IMR-90 (cell line): Measurements from ENCODE around the gene CPEB2. TPM values are rescaled to one million over a fixed set of nuclear protein-coding genes. Genes with fewer than 3 reads are reported as not detected.

ENCODE experiments used
- ATAC-seq: fragments of 200-7000 bp; cut with Tn5 transposase; 2 replicates; pipeline ENCODE4 v1.9.1; 2020; ENCODE audit warnings: low read depth, mild to moderate bottlenecking, moderate library complexity
- BruUV-seq: library from RNA; stranded (reverse); fragments of 400-500 nt; replicated peaks from 2 replicates; lab custom pipeline; 2021; lab: Mats Ljungman, UMichigan
- CTCF ChIA-PET: fragments of 300-600 bp; formaldehyde crosslinking; extraction: SDS; loops from one replicate; lab custom pipeline; 2021; ENCODE audit warnings: antibody characterized with exemption; lab: Yijun Ruan, JAX
- POLR2A ChIA-PET: fragments of 300-600 bp; sonication (Branson Sonifier 250); formaldehyde crosslinking; loops from one replicate; lab custom pipeline; 2022; ENCODE audit warnings: antibody characterized with exemption; ENCODE audit not compliant: unreplicated experiment; lab: Charles Lee
- DNase-seq: peaks from one replicate; pipeline ENCODE4 v3.0.0; 2013
- H2AFZ ChIP-seq: replicated peaks from 2 replicates; pipeline ENCODE3; 2013; ENCODE audit warnings: low read length, mild to moderate bottlenecking; ENCODE audit not compliant: poor library complexity
- H2AK5ac ChIP-seq: 2 replicates; pipeline ENCODE4 v1.6.1; 2013; ENCODE audit warnings: low read depth, low read length, inconsistent platforms
- H2AK9ac ChIP-seq: replicated peaks from 2 replicates; pipeline ENCODE3; 2013; ENCODE audit warnings: mild to moderate bottlenecking, low read depth, low read length, moderate library complexity; ENCODE audit not compliant: poor library complexity
- H2BK120ac ChIP-seq: 2 replicates; pipeline ENCODE4 v1.6.1; 2013; ENCODE audit warnings: low read depth, low read length, inconsistent platforms
- H2BK15ac ChIP-seq: 3 replicates; pipeline ENCODE4 v1.6.1; 2013; ENCODE audit warnings: low read depth, low read length, inconsistent platforms
- H2BK20ac ChIP-seq: 2 replicates; pipeline ENCODE4 v1.6.1; 2013; ENCODE audit warnings: low read depth, mild to moderate bottlenecking, inconsistent platforms, low read length, moderate library complexity
- H2BK5ac ChIP-seq: 2 replicates; pipeline ENCODE4 v1.6.1; 2013; ENCODE audit warnings: mild to moderate bottlenecking, low read depth, low read length, inconsistent platforms; ENCODE audit not compliant: poor library complexity, severe bottlenecking
- H3K14ac ChIP-seq: replicated peaks from 2 replicates; pipeline ENCODE4 v1.6.1; 2013; ENCODE audit warnings: low read depth, low read length, inconsistent platforms
- H3K18ac ChIP-seq: 2 replicates; pipeline ENCODE4 v1.6.1; 2013; ENCODE audit warnings: low read depth, low read length, control low read depth
- H3K23ac ChIP-seq: 2 replicates; pipeline ENCODE4 v1.6.1; 2013; ENCODE audit warnings: low read depth, low read length, inconsistent platforms
- H3K27ac ChIP-seq: 2 replicates; pipeline ENCODE4 v1.5.1; 2013; ENCODE audit warnings: mild to moderate bottlenecking, control low read depth, low read length; ENCODE audit not compliant: insufficient read depth
- H3K27me3 ChIP-seq: 2 replicates; pipeline ENCODE4 v1.6.1; 2013; ENCODE audit warnings: low read length; ENCODE audit not compliant: control insufficient read depth, insufficient read depth
- H3K36me3 ChIP-seq: 2 replicates; pipeline ENCODE4 v1.6.1; 2013; ENCODE audit warnings: low read length, mixed read lengths; ENCODE audit not compliant: control insufficient read depth, insufficient read depth
- H3K4ac ChIP-seq: 2 replicates; pipeline ENCODE4 v1.6.1; 2013; ENCODE audit warnings: low read depth, low read length, inconsistent platforms
- H3K4me1 ChIP-seq: 2 replicates; pipeline ENCODE4 v1.6.1; 2013; ENCODE audit warnings: low read length, mixed read lengths; ENCODE audit not compliant: control insufficient read depth, insufficient read depth
- H3K4me2 ChIP-seq: 2 replicates; pipeline ENCODE4 v1.6.1; 2013; ENCODE audit warnings: low read depth, mild to moderate bottlenecking, control low read depth, low read length, moderate library complexity
- H3K4me3 ChIP-seq: 2 replicates; pipeline ENCODE4 v1.5.1; 2013; ENCODE audit warnings: low read depth, mild to moderate bottlenecking, control low read depth, low read length, moderate library complexity; ENCODE audit not compliant: insufficient read depth
- H3K56ac ChIP-seq: 2 replicates; pipeline ENCODE4 v1.6.1; 2013; ENCODE audit warnings: low read length, inconsistent platforms; ENCODE audit not compliant: insufficient read depth; ENCODE audit errors: extremely low read depth
- H3K79me1 ChIP-seq, 2 experiments: 2 replicates each; pipeline ENCODE4 v1.6.1; 2013; ENCODE audit warnings: low read length in 2 of 2, inconsistent platforms in 1 of 2, low read depth in 1 of 2
- H3K9ac ChIP-seq: 2 replicates; pipeline ENCODE4 v1.6.1; 2013; ENCODE audit warnings: low read depth, low read length, control low read depth
- H3K9me1 ChIP-seq: 2 replicates; pipeline ENCODE4 v1.6.1; 2013; ENCODE audit warnings: low read length, inconsistent platforms; ENCODE audit not compliant: insufficient read depth
- H3K9me3 ChIP-seq: 2 replicates; pipeline ENCODE4 v1.6.1; 2013; ENCODE audit warnings: low read length; ENCODE audit not compliant: control insufficient read depth, insufficient read depth
- H4K20me1 ChIP-seq: 2 replicates; pipeline ENCODE4 v1.6.1; 2013; ENCODE audit warnings: low read length, inconsistent platforms; ENCODE audit not compliant: insufficient read depth
- H4K5ac ChIP-seq: 2 replicates; pipeline ENCODE4 v1.6.1; 2013; ENCODE audit warnings: mild to moderate bottlenecking, low read depth, low read length, control low read depth
- H4K8ac ChIP-seq, 2 experiments: 2 replicates each; pipeline ENCODE4 v1.6.1; 2013; ENCODE audit warnings: low read depth in 2 of 2, low read length in 2 of 2, control low read depth in 1 of 2, inconsistent platforms in 1 of 2
- H4K91ac ChIP-seq: 2 replicates; pipeline ENCODE4 v1.6.1; 2013; ENCODE audit warnings: low read depth, low read length, inconsistent platforms; ENCODE audit not compliant: insufficient read depth
- CHD1 ChIP-seq: IDR thresholded peaks from 2 replicates; pipeline ENCODE4 v1.6.1; 2012; ENCODE audit warnings: low read depth, low read length, improper control_type of control experiment
- CTCF ChIP-seq: conservative IDR thresholded peaks from 2 replicates; pipeline ENCODE4 v1.5.1; 2012; ENCODE audit warnings: mild to moderate bottlenecking, low read depth, low read length, improper control_type of control experiment
- ELK1 ChIP-seq: fragments of 150-350 bp; IDR thresholded peaks from 2 replicates; pipeline ENCODE4 v1.6.1; 2016; ENCODE audit warnings: low read depth, mild to moderate bottlenecking, low read length, moderate library complexity, borderline replicate concordance
- NFE2L2 ChIP-seq: fragments of 150-350 bp; IDR thresholded peaks from 2 replicates; pipeline ENCODE4 v1.6.1; 2016; ENCODE audit warnings: low read depth, mild to moderate bottlenecking, low read length
- POLR2A ChIP-seq: IDR thresholded peaks from 2 replicates; pipeline ENCODE4 v1.6.1; 2012; ENCODE audit warnings: mild to moderate bottlenecking, low read depth, low read length
- SMC3 ChIP-seq: fragments of 150-350 bp; IDR thresholded peaks from 2 replicates; pipeline ENCODE4 v1.6.1; 2016; ENCODE audit warnings: low read depth, mild to moderate bottlenecking, antibody characterized with exemption, low read length, moderate library complexity
- dilution Hi-C: fragments of 300-500 bp; cut with HindIII; formaldehyde crosslinking; loops from one replicate; pipeline ENCODE4 v1.14.3; 2018; ENCODE audit warnings: low sequenced_read_pairs; ENCODE audit not compliant: unreplicated experiment
- in situ Hi-C: fragments of 300-500 bp; cut with MboI; formaldehyde crosslinking; loops from 3 replicates; pipeline ENCODE4 v1.14.3; 2019; ENCODE audit warnings: low sequenced_read_pairs, inconsistent platforms, mixed read lengths
- intact Hi-C: fragments of 100-400 bp; cut with micrococcal nuclease; formaldehyde crosslinking; loops from 2 replicates; pipeline ENCODE4 v1.10.0; 2022
- polyA plus RNA-seq, 3 experiments: library from polyadenylated mRNA; depleted of rRNA; stranded (reverse); fragments of >200 nt; gene quantifications; 2 replicates each; pipeline ENCODE4 v1.2.3, GENCODE V29; 2012; ENCODE audit warnings: low replicate concordance in 1 of 3
- total RNA-seq: library from RNA; depleted of rRNA; stranded (reverse); fragments of >200 nt; gene quantifications from 2 replicates; pipeline ENCODE4 v1.2.3, GENCODE V29; 2012

The CPEB2 gene
- total and polyA plus RNA-seq, 2 of the 4 experiments (the other 2 are of a cell fraction), result 10.6 to 12.0 TPM

GRCh38 chr4:15109600-15109999 lies 107.3 kb downstream of the CPEB2 start:
- H2AK5ac ChIP-seq, result no peak overlapping the region
- TF ChIP-seq CHD1 (no peak), CTCF (no peak), ELK1 (no peak), SMC3 (no peak), POLR2A (no peak), NFE2L2 (no peak)
- H2BK20ac ChIP-seq, result no peak overlapping the region
- H3K23ac ChIP-seq, result no peak overlapping the region
- H3K27me3 ChIP-seq, result no peaks in the 10 kb centered on the region; the same call in 1 of the 2 replicates
- POLR2A ChIA-PET, result no interaction called here
- no peak overlapping the region for H3K18ac ChIP-seq
- peaks cover 4% of the 10 kb centered on the region; the same call in 1 of the 2 replicates for H3K4me1 ChIP-seq
- no peaks in the 10 kb centered on the region for H4K20me1 ChIP-seq
- no peak overlapping the region for H3K14ac ChIP-seq
- no peak overlapping the region for H3K56ac ChIP-seq
- H2BK120ac ChIP-seq, result no peak overlapping the region
- CTCF ChIA-PET, result no interaction called here
- H2BK5ac ChIP-seq, result no peak overlapping the region
- no peaks in the 10 kb centered on the region for H3K79me1 ChIP-seq
- in situ Hi-C loops, result no loop called here
- no peak overlapping the region for H2AFZ ChIP-seq
- no peak overlapping the region for H4K8ac ChIP-seq
- no peak overlapping the region for H2BK15ac ChIP-seq
- H3K9me1 ChIP-seq, result no peaks in the 10 kb centered on the region
- no peak overlapping the region for H4K5ac ChIP-seq
- H2AK9ac ChIP-seq, result no peak overlapping the region
- no peak overlapping the region for H3K4me2 ChIP-seq
- no peaks in the 10 kb centered on the region for H3K9me3 ChIP-seq
- no peak overlapping the region for H3K9ac ChIP-seq
- H4K91ac ChIP-seq, result no peak overlapping the region
- ATAC-seq, result no peak
- no peak overlapping the region for H3K4me3 ChIP-seq
- no TSS peak for BruUV-seq
- no peak overlapping the region for H3K27ac ChIP-seq
- dilution Hi-C loops, result no loop called here
- H3K4ac ChIP-seq, result no peak overlapping the region
- intact Hi-C loops, result no loop called here
- no peaks in the 10 kb centered on the region for H3K36me3 ChIP-seq
- DNase-seq, result no peak
